Neural progenitor cell (in vitro differentiated cells): ENCODE data around the gene WNT9A. TPM values are rescaled to one million over a fixed set of nuclear protein-coding genes. Genes with fewer than 3 reads are reported as not detected.
A peak's percentile ranks its signal among the peaks of the same experiment; 100 is the strongest.

Experiments used
- DNase-seq: peaks from one replicate; pipeline ENCODE4 v3.0.0-alpha.2; 2016; ENCODE audit warnings: low spot score
- H2AFZ ChIP-seq: fragments of 200-600 bp; sonication (generic); replicated peaks from 2 replicates; pipeline ENCODE4 v1.6.1; 2016; ENCODE audit warnings: antibody characterized with exemption
- H3F3A ChIP-seq: fragments of 200-600 bp; sonication (generic); 2 replicates; pipeline ENCODE4 v1.6.1; 2016; ENCODE audit warnings: antibody characterized with exemption, low read depth
- H3K27ac ChIP-seq: fragments of 200-600 bp; sonication (generic); 2 replicates; pipeline ENCODE4 v1.5.1; 2016; ENCODE audit warnings: mild to moderate bottlenecking
- H3K27me3 ChIP-seq: fragments of 200-600 bp; sonication (generic); 2 replicates; pipeline ENCODE4 v1.6.1; 2016; ENCODE audit warnings: mild to moderate bottlenecking, moderate library complexity
- H3K36me3 ChIP-seq: fragments of 200-600 bp; sonication (generic); 2 replicates; pipeline ENCODE4 v1.5.1; 2016
- H3K4me1 ChIP-seq: fragments of 200-600 bp; sonication (generic); 2 replicates; pipeline ENCODE4 v1.6.1; 2016; ENCODE audit warnings: mixed run types
- H3K4me2 ChIP-seq: fragments of 200-600 bp; sonication (generic); 2 replicates; pipeline ENCODE4 v1.6.1; 2016
- H3K4me3 ChIP-seq: fragments of 200-600 bp; sonication (generic); 2 replicates; pipeline ENCODE4 v1.5.1; 2016
- H3K79me2 ChIP-seq: fragments of 200-600 bp; sonication (generic); 2 replicates; pipeline ENCODE4 v1.6.1; 2016; ENCODE audit warnings: low read depth
- H3K9ac ChIP-seq: fragments of 200-600 bp; sonication (generic); 2 replicates; pipeline ENCODE4 v1.6.1; 2016
- H3K9me3 ChIP-seq: fragments of 200-600 bp; sonication (generic); 2 replicates; pipeline ENCODE4 v1.5.1; 2016; ENCODE audit warnings: low read depth
- H4K20me1 ChIP-seq: fragments of 200-600 bp; sonication (generic); 2 replicates; pipeline ENCODE4 v1.6.1; 2016; ENCODE audit warnings: low read depth
- H3K27ac Mint-ChIP-seq: 3 replicates; pipeline ENCODE4 v1.8.0; 2021; ENCODE audit warnings: mixed read lengths
- H3K27me3 Mint-ChIP-seq: 2 replicates; pipeline ENCODE4 v1.8.0; 2022; ENCODE audit warnings: low read depth, mild to moderate bottlenecking, inconsistent platforms, moderate library complexity, mixed read lengths; ENCODE audit not compliant: insufficient read depth
- H3K36me3 Mint-ChIP-seq: 3 replicates; pipeline ENCODE4 v1.8.0; 2021; ENCODE audit warnings: mixed read lengths
- H3K4me1 Mint-ChIP-seq: 3 replicates; pipeline ENCODE4 v1.8.0; 2021; ENCODE audit warnings: mixed read lengths
- H3K4me3 Mint-ChIP-seq: 3 replicates; pipeline ENCODE4 v1.8.0; 2021; ENCODE audit warnings: mild to moderate bottlenecking, moderate library complexity, mixed read lengths
- H3K9me3 Mint-ChIP-seq: 3 replicates; pipeline ENCODE4 v1.8.0; 2020; ENCODE audit warnings: mixed read lengths
- EZH2 ChIP-seq: fragments of 200-600 bp; sonication (generic); IDR thresholded peaks from 2 replicates; pipeline ENCODE4 v1.6.1; 2017; ENCODE audit warnings: antibody characterized with exemption, mild to moderate bottlenecking, moderate library complexity
- EZH2phosphoT487 ChIP-seq: fragments of 200-600 bp; sonication (generic); IDR thresholded peaks from 2 replicates; pipeline ENCODE4 v1.6.1; 2017; ENCODE audit warnings: antibody characterized with exemption
- total RNA-seq: library from RNA; depleted of rRNA; stranded (reverse); fragments of >200 nt; gene quantifications from 2 replicates; pipeline ENCODE4 v1.2.3, GENCODE V29; 2015; ENCODE audit warnings: low replicate concordance
- TF ChIP-seq, protein P1 (sequence below): fragments of 200-600 bp; sonication (generic); IDR thresholded peaks from 2 replicates; pipeline ENCODE4 v1.5.1; 2017; ENCODE audit warnings: antibody characterized with exemption, mild to moderate bottlenecking

Gene WNT9A
- total RNA-seq, 1 donor from 2014 or later, result 1.4 TPM

DNA sequence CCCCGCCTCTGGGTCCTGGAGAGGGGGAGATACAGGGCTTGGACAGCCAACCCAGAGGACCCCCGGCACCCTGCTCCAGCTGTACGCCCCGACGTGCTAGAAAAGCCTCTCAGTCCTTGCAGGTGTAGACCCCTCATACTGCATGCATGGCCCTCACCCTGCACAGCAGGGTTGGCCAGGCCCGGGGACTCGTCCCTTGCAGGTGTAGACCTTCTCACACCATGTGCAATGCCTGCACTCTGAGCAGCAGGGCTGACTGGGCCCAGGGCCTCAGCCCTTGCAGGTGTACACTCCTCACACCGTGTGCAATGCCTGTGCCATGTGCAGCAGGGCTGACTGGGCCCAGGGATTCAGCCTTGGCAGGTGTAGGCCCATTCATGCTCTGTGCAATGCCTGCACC, 26.8 kb downstream of the WNT9A start:
- DNase-seq, result no peak
- Mint-ChIP-seq H3K36me3 (peaks cover 2% of the 10 kb centered on the region), H3K4me3 (no peak overlapping the region), H3K27me3 (peaks cover 12% of the 10 kb centered on the region), H3K4me1 (peaks cover 43% of the 10 kb centered on the region), H3K27ac (no peak overlapping the region), H3K9me3 (no peaks in the 10 kb centered on the region)
- TF ChIP-seq EZH2phosphoT487 (no peak), EZH2 (no peak)
- TF ChIP-seq, protein P1, sequence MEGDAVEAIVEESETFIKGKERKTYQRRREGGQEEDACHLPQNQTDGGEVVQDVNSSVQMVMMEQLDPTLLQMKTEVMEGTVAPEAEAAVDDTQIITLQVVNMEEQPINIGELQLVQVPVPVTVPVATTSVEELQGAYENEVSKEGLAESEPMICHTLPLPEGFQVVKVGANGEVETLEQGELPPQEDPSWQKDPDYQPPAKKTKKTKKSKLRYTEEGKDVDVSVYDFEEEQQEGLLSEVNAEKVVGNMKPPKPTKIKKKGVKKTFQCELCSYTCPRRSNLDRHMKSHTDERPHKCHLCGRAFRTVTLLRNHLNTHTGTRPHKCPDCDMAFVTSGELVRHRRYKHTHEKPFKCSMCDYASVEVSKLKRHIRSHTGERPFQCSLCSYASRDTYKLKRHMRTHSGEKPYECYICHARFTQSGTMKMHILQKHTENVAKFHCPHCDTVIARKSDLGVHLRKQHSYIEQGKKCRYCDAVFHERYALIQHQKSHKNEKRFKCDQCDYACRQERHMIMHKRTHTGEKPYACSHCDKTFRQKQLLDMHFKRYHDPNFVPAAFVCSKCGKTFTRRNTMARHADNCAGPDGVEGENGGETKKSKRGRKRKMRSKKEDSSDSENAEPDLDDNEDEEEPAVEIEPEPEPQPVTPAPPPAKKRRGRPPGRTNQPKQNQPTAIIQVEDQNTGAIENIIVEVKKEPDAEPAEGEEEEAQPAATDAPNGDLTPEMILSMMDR, result no peak
- Histone ChIP-seq H3K4me3 (no peak overlapping the region), H3K4me1 (peaks cover 54% of the 10 kb centered on the region), H3K27ac (no peak overlapping the region), H2AFZ (no peak overlapping the region), H3K79me2 (no peaks in the 10 kb centered on the region), H4K20me1 (peaks cover 12% of the 10 kb centered on the region), H3F3A (peaks cover 17% of the 10 kb centered on the region), H3K36me3 (no peaks in the 10 kb centered on the region), H3K27me3 (no peaks in the 10 kb centered on the region), H3K9me3 (no peaks in the 10 kb centered on the region), H3K9ac (no peak overlapping the region), H3K4me2 (no peak overlapping the region)

DNA sequence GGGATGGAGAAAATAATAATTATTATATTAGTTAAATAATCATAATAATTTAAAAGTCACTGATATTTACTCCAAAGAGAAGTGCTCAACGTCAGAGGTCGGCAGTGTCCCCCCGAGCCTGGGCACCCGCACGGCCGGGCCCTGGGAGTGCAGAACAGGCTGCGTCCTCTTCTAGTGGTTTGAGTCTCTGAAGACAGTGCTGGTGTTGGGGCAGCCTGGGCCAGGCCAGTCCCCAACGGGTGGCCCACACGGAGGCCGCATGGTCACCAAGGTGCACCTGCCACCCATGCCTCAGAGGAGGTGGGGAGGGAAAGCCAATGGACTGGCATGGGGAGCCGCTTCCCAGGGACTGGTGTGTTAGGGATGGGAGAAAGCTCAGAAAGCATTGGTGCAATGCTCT, 27.3 kb downstream of the WNT9A start:
- Mint-ChIP-seq H3K4me3 (no peak overlapping the region), H3K4me1 (peaks cover 44% of the 10 kb centered on the region), H3K9me3 (no peaks in the 10 kb centered on the region), H3K27ac (no peak overlapping the region), H3K36me3 (peaks cover 2% of the 10 kb centered on the region), H3K27me3 (peaks cover 11% of the 10 kb centered on the region)
- H2AFZ ChIP-seq, result no peak overlapping the region
- peaks cover 59% of the 10 kb centered on the region for H3K4me1 ChIP-seq
- H3K9me3 ChIP-seq, result no peaks in the 10 kb centered on the region
- DNase-seq, result no peak
- H3K4me2 ChIP-seq, result no peak overlapping the region
- H3K36me3 ChIP-seq, result no peaks in the 10 kb centered on the region
- no peaks in the 10 kb centered on the region for H3K79me2 ChIP-seq
- no peak overlapping the region for H3K4me3 ChIP-seq
- no peak overlapping the region for H3K27ac ChIP-seq
- H3K9ac ChIP-seq, result no peak overlapping the region
- no peaks in the 10 kb centered on the region for H3K27me3 ChIP-seq
- peaks cover 12% of the 10 kb centered on the region for H4K20me1 ChIP-seq
- no peak for TF ChIP-seq EZH2
- no peak for TF ChIP-seq EZH2phosphoT487
- TF ChIP-seq, protein P1, result no peak
- H3F3A ChIP-seq, result peaks cover 17% of the 10 kb centered on the region

GRCh38 chr1:227919906-227920305, 27.8 kb downstream of the WNT9A start:
- Mint-ChIP-seq H3K9me3 (no peaks in the 10 kb centered on the region), H3K36me3 (peaks cover 2% of the 10 kb centered on the region), H3K27me3 (peaks cover 13% of the 10 kb centered on the region), H3K27ac (peak overlapping the region; percentile 35), H3K4me3 (peak overlapping the region; percentile 51), H3K4me1 (peaks cover 46% of the 10 kb centered on the region)
- no peak overlapping the region for H3K9ac ChIP-seq
- peak overlapping the region; percentile 12 for H3K4me2 ChIP-seq
- no peaks in the 10 kb centered on the region for H3K79me2 ChIP-seq
- H4K20me1 ChIP-seq, result peaks cover 12% of the 10 kb centered on the region
- H2AFZ ChIP-seq, result no peak overlapping the region
- TF ChIP-seq, protein P1, result no peak
- TF ChIP-seq EZH2, result no peak
- TF ChIP-seq EZH2phosphoT487, result no peak
- H3K4me1 ChIP-seq, result peaks cover 64% of the 10 kb centered on the region
- H3K9me3 ChIP-seq, result no peaks in the 10 kb centered on the region
- DNase-seq, result peak; percentile 73
- H3K27me3 ChIP-seq, result no peaks in the 10 kb centered on the region
- H3K36me3 ChIP-seq, result no peaks in the 10 kb centered on the region
- H3K27ac ChIP-seq, result no peak overlapping the region
- H3F3A ChIP-seq, result peaks cover 18% of the 10 kb centered on the region
- H3K4me3 ChIP-seq, result no peak overlapping the region
